ENCODE measurements around the gene SEBOX. TPM values are rescaled to one million over a fixed set of nuclear protein-coding genes. Genes with fewer than 3 reads are reported as not detected.

Gene SEBOX
- total RNA-seq, 1 donor from 2014 or later = not detected

DNA sequence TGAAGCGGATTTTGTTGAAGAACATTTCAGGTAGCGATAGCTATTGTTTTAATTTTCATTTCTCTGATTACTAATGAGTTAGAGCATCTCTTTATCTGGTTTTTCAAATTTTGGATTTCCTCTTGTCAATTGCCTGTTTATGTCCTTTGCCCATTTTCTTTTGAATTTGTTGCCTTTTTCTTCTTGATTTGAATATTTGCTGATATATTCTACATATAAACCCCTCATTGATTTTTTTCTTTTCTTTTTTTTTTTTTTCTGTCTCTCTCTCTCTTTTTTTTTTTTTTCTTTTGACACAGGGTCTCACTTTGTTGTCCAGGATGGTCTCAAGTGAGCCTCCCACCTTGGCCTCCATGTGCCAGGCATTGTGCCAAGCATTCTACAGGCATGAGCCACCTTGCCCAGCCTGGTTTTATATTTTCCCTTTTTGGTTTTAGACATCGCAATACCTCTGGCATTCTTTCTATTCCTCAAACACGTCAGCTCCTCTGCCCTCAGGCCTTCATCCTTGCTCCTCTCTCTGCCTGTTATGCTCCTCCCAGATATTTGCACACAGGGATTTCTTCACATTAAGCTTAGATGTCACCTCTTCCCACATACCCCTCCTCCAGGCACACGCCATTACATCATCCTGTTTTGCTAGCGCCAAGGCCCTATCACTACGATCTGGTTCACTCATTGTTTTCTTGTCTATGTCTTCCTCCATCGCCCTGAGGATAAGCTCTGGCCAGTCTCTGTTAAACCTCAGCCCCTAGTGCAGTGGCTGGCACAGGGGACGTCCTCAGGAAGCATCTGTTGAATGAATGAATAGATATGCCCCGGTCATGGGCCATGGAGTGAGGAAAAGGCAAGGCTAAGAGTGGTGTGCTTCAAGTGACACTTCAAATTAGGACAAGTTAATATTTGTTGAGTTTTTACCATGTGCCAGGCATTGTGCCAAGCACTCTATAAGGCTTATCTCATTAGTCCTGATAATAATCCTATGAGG is 15.1 kb upstream of the SEBOX start:
- no peak overlapping the region for H3K4me3 ChIP-seq (ENCODE audit: low read depth, low read length)
- no peak for DNase-seq (ENCODE audit: low read depth)
- TF ChIP-seq, protein P1, sequence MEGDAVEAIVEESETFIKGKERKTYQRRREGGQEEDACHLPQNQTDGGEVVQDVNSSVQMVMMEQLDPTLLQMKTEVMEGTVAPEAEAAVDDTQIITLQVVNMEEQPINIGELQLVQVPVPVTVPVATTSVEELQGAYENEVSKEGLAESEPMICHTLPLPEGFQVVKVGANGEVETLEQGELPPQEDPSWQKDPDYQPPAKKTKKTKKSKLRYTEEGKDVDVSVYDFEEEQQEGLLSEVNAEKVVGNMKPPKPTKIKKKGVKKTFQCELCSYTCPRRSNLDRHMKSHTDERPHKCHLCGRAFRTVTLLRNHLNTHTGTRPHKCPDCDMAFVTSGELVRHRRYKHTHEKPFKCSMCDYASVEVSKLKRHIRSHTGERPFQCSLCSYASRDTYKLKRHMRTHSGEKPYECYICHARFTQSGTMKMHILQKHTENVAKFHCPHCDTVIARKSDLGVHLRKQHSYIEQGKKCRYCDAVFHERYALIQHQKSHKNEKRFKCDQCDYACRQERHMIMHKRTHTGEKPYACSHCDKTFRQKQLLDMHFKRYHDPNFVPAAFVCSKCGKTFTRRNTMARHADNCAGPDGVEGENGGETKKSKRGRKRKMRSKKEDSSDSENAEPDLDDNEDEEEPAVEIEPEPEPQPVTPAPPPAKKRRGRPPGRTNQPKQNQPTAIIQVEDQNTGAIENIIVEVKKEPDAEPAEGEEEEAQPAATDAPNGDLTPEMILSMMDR (conservative IDR thresholded peaks at IDR 0.05; ENCODE audit: low read depth, low read length) = no peak

DNA sequence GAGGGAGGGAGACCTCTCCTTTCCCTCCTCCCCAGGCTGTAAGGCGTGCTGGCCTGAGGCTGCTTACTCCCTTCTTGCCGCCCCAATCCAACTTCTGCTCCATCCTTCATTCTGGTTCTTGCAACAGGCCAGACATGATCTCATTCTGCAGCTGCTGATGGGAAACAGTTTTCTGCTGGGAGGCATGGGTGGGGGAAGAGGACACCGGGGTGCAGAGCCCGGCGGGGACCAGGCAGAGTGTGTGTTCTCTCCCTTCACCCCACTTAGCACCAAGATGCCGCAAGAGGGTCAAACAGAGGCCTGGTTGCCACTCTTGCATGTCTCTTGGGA is 7.9 kb upstream of the SEBOX start:
- TF ChIP-seq, protein P1 (conservative IDR thresholded peaks at IDR 0.05; ENCODE audit: low read depth, low read length) = no peak
- DNase-seq (ENCODE audit: low read depth) = no peak
- H3K4me3 ChIP-seq (ENCODE audit: low read depth, low read length) = no peak overlapping the region

DNA sequence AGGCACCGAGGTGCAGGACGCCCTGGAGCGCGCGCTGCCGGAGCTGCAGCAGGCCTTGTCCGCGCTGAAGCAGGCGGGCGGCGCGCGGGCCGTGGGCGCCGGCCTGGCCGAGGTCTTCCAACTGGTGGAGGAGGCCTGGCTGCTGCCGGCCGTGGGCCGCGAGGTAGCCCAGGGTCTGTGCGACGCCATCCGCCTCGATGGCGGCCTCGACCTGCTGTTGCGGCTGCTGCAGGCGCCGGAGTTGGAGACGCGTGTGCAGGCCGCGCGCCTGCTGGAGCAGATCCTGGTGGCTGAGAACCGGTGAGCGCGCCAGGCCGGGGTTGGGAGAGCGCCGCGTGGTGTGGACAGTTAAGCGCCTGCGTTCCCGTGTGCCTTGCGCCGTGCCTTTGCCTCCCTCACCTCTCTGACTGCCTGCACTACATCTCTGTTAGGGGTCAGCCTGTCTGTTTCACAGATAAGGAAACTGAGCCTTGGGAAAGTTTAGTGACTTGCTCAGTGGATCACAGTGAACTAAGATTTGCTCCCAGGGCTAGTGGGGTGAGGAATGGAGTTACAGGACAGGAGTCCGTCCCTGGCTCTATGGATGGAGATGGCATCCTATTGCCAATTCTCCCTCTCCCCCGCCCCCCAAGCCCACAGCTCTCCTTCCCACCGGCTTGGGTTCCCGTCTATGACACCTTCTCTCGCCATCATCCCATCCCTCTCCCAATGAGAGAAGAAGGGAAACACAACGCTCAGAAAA is 7.4 kb upstream of the SEBOX start:
- DNase-seq (ENCODE audit: low read depth) = no peak
- H3K4me3 ChIP-seq (ENCODE audit: low read depth, low read length) = no peak overlapping the region
- TF ChIP-seq, protein P1 (conservative IDR thresholded peaks at IDR 0.05; ENCODE audit: low read depth, low read length) = no peak

DNA sequence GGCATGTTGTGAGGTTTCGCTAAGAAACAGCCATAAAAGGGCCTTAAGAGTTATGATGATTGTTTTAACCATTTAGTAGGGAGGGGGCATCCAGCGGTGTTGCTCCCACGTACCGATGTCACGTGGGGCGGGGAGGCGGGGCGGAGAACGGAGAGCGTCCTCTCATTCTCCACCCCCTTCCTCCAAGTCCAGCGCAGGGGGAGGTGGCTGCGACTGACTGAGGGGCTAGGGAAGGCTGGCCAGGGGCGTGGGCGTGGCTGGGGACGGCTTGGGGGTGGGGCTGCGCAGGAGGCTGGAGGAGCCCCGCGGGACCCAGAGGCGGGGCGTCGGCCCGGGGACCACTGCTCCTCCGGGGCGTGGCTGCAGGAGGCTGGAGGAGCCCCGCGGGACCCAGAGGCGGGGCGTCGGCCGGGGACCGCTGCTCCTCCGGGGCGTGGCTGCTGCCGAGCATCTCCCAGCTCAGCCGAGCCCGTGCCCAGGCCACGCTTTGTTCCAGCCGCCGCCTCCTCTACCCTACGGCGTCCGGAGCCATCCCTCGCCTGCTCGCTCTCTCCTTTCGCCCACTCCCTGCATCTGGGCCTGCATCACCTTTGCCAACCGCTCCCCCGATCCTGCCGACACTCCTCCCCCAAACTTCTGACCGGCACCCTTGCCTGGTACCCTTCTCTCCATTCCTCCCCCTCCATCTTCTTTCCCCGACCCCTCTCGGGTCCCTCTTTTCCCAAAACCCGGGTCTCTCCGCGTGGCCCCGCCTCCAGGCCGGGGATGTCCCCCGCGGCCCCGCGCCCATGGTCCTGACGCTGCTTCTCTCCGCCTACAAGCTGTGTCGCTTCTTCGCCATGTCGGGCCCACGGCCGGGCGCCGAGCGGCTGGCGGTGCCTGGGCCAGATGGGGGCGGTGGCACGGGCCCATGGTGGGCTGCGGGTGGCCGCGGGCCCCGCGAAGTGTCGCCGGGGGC is 6.5 kb upstream of the SEBOX start, which contains the start of gene SARM1:
SARM1 (plus strand) TSS at position 450 of the 958 bp plus-strand sequence; CDS start at position 789, 339 bp downstream.
- H3K4me3 ChIP-seq (ENCODE audit: low read depth, low read length) = no peak within 1 kb of the TSS
- DNase-seq (ENCODE audit: low read depth) = no peak
- TF ChIP-seq, protein P1 (conservative IDR thresholded peaks at IDR 0.05; ENCODE audit: low read depth, low read length) = no peak

DNA sequence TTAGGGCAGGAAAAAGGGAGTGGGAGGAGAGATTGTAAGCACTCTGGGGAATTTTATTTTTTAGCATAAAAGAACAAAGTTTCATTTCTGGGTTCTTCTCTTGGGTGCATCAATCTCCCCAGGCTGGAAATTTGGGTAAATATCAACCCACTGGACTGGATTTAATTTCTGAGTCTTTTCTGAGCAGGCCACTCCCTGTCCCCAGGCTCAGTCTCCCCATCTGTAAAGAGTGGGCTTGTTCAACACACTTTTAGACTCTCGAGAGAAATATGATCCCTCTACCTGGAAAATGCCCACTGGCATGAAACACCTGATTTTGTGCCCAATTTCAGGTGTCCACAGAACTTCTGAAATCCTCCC is 5.7 kb upstream of the SEBOX start:
- DNase-seq (ENCODE audit: low read depth) = no peak
- TF ChIP-seq, protein P1 (conservative IDR thresholded peaks at IDR 0.05; ENCODE audit: low read depth, low read length) = no peak
- no peak overlapping the region for H3K4me3 ChIP-seq (ENCODE audit: low read depth, low read length)

DNA sequence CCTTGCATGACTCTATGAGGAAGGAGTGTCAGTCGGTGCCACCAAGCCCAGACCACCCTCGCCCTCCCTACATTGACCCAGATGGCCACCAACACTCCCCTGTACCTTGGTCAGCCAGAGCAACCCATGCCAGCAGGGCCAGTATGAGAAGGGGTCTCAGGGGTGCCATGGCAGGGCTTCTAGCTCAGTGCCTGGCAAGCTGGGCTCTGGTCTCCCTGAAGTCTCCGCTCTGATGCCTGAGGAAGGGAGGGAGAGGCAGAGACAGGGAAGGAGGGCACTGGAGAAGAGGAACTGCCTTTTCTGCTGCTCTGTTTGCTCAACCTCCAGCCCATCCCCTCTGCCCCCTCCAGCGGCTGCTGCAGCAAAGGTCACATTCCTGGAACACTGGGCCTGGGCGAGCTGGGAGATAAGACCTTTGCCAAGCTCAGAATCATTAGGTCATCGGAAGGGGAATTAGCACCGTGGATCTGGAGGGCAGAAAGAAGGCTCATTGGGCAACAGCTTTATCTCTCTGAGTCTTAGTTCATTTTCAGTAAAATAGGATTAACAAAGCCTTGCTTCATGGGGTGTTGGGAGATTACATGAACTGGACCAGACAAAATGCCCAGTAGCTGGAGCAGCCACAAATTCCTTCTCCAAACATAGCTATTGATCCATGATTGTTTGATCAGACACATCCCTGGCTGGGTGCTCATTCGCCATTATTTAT is 5.2 kb upstream of the SEBOX start, which contains the start of gene VTN:
VTN (minus strand) TSS at position 273 of the 709 bp plus-strand sequence; CDS start at position 169, 104 bp downstream.
- DNase-seq (ENCODE audit: low read depth) = no peak
- TF ChIP-seq, protein P1 (conservative IDR thresholded peaks at IDR 0.05; ENCODE audit: low read depth, low read length) = no peak
- no peak within 1 kb of the TSS for H3K4me3 ChIP-seq (ENCODE audit: low read depth, low read length)
